HG03342 (cell line): Measurements from ENCODE around the gene ZW10.

Source experiments
- ATAC-seq: cut with Tn5 transposase; IDR thresholded peaks from one replicate; pipeline ENCODE4 v1.9.1; 2021; ENCODE audit warnings: mild to moderate bottlenecking, moderate library complexity; ENCODE audit not compliant: unreplicated experiment

The ZW10 gene

GRCh38 chr11:113698515-113698914 is 75.0 kb downstream of the ZW10 start:
- no peak for ATAC-seq

GRCh38 chr11:113697756-113698407 is 75.6 kb downstream of the ZW10 start:
- no peak for ATAC-seq

DNA sequence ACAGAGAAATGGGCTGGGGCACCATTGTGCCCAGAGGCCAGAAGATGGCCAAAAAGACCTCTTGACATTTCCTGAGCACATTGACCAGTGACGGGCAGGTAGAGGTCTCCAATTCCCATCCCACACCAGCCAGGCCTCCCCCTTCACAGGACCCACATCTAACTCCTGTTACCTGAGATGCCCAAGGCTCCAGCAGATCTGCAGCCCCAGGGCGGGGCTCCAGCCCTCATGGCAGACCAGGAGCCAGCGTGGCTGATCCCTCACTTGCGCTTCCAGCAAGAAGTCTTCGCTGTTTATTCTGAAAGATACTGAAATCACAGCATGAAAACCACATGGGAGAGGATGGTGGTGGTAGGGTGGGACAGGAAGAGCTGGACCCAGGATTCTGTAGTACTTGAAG is 76.4 kb downstream of the ZW10 start:
- no peak for ATAC-seq

GRCh38 chr11:113695207-113695606 is 78.3 kb downstream of the ZW10 start:
- no peak for ATAC-seq

GRCh38 chr11:113694390-113694789 is 79.1 kb downstream of the ZW10 start:
- ATAC-seq = no peak

DNA sequence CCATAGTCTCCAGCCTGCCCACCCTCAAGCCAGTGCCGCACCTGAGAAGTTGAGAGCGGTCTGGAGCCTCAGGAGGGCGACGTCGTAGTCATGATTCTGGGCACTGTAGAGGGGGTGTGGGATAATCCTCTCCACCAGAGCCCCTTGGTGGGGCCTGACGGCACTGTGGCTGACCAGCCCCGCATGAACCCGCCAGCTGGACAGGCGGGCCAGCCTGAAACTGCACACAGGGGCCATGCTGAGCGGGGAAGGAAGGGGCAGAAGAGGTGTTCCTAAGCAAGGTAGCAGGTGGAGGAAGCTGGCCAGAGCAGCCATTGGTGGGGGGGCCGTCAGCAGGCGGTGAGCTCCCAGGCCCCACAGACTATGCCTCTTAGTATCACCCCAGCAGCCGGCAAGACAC is 80.5 kb downstream of the ZW10 start:
- no peak for ATAC-seq

DNA sequence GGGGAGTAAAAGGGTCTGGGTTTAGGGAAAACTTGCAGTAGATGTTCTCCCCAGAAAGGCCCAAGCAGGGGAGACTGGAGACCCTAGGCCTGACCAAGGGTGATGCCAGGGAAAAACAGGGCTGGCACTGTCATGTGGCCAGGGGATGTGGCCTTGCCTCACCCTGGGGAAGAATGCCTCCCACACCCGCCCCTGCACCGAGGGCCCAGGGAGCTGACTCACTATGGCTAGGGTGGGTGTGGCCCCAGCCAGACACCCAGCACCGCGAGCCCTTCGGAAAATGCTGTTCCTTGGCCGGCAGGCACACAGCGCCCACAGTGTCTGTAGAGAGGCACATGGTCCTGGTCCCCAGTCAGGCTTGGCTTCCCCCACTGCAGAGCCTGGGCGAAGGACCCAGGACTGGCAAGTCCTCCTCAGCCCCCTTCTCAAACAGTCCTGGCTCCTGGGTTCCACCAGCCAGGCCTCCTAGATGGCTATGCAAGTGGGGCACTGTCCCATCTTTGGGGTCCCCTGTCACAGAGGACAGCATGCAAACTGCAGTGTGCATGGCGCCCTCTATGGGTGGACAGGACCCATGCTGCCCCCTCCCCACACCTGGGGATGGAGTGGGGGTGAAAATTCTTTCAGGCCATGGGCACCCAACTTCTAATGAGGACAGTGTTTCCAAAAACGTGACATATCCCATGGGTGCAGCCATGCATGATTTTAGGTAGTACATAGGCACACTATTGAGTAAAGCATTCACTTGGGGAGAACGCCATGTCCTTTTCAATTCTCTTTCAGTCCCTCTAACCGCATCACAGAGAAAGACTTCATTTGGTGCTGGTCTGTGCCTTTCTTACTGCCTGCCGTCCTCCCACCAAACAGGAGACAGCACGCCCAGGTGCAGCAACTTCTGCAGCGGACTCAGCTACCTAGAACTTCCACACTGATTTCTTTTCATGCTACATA is 82.6 kb downstream of the ZW10 start:
- ATAC-seq = no peak

DNA sequence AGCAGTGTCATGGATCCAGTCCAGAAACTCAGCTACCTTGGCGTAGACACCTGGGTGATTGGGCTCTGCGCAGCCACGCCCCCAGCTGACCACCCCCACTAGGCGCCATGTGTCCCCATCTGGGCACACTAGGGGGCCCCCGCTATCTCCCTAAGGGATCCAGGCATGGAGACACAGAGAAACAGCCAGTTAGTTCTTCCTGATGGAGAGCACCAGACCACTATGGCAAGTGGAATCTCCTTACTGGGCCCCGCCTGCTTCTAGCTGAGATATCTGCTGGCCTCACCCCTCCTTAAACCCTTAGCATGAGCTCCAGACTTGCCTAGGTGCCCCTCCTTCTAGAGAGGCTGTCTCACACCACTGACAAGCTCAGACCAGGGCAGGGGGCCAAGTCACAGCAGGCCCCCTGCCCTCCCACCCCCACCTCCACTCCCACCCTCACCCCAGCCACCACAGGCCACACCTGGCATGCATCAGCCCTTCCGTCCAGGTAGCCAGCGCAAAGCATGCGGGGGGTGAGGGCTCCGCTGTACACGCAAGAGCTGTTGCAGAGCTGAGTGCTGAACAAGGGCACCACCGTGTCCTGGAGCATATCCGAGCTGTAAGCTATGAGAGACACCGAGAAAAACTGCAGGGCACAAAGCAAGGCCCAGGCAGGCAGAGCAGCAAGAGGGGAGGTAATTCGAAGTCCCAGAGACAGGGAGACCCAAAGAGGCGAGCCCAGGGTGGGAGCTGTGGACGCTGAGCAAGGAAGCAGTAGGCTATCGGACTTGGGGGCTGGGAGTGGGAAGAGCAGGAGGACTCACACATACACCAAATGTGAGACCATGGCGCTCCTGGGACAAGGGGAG is 83.5 kb downstream of the ZW10 start:
- no peak for ATAC-seq

DNA sequence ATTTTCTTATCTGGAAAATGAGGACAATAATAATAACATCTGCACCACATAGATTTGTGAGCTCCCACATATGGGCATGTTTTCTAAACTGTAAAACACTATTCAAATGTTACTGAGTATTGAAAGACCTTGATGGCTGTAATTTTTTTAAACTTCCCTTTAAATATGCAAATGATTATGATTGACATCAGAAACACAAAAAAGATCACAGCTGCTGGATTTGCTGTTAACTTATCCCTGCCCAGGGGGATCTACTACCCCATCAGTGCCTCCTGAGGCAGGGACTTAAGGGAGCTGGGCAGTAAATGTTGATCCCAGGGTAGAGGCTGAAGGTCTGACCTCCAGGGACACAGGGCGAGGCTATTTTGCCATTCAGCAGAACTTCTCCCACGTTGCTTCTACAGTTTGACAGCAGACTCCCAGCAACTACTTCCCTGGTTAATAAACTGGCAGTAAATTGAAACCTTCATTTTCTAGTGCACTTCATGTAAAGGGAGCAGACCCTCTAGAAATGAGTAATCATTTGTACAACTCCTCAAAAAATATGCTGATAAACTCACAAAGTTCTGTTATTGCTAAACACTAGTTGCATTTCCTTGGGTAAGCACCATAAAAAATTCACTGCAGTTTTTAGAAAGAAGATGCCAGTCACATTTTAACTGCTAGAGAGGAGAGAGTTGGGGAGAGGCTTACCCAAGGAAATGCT is 87.7 kb downstream of the ZW10 start:
- ATAC-seq = no peak

- no peak for ATAC-seq
Measured at GRCh38 chr11:113684496-113684895, 89.0 kb downstream of the ZW10 start.

DNA sequence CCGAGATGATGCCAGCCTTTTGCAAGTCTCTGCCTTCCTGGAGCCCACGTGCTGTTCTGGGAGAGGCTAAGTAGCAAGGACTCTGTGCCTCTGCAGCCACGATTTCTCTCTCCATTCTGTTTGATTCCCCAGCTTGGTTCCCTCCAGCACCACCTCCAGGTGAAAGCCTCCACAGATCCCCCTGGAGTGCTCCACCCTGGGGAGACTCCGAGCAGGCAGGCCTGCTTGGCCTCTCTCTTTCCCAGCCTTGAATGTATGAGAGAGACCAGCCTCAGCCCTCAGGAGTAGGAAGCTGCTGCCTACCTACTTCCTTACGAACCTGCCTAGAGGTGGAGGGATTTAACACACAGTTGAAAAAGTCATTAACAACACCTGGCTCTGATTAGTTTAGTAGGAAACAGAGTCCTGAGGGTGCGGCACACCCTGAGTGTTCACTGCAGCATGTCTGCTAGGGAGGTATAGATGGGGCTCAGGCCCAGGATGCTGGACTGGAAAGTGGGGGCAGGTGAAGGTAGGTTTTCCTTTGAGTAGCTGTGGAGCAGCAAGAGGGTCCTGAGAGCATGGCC is 89.9 kb downstream of the ZW10 start:
- no peak for ATAC-seq
